WERI-Rb-1 (cell line): ENCODE measurements around the gene QKI.
"Not testable (repeated sequence)": the region's sequence is repeated elsewhere in the genome, so short reads cannot be mapped to it uniquely, and the experiment has no call there.

Source experiments
- DNase-seq: peaks from one replicate; pipeline ENCODE4 v3.0.0-alpha.2; 2020
- H3K27ac ChIP-seq: fragments of 250-450 bp; sonication (Bioruptor Pico); 2 replicates; pipeline ENCODE4 v1.5.1; 2020; ENCODE audit warnings: mild to moderate bottlenecking, moderate library complexity
- H3K27me3 ChIP-seq: fragments of 250-450 bp; sonication (Bioruptor Pico); 2 replicates; pipeline ENCODE4 v1.5.1; 2021; ENCODE audit warnings: mild to moderate bottlenecking, low read depth, moderate library complexity; ENCODE audit not compliant: insufficient read depth, severe bottlenecking
- H3K36me3 ChIP-seq: fragments of 250-450 bp; sonication (Bioruptor Pico); 2 replicates; pipeline ENCODE4 v1.5.1; 2020; ENCODE audit warnings: mild to moderate bottlenecking, moderate library complexity
- H3K4me3 ChIP-seq: 2 replicates; pipeline ENCODE4 v1.5.1; 2011; ENCODE audit warnings: low read depth, mild to moderate bottlenecking, control low read depth, low read length
- H3K9me3 ChIP-seq: fragments of 250-450 bp; sonication (Bioruptor Pico); 2 replicates; pipeline ENCODE4 v1.5.1; 2021; ENCODE audit warnings: mild to moderate bottlenecking, moderate library complexity; ENCODE audit not compliant: severe bottlenecking
- TF ChIP-seq, protein P1 (sequence below): IDR thresholded peaks from 2 replicates; pipeline ENCODE4 v1.5.1; 2011; ENCODE audit warnings: low read depth, mild to moderate bottlenecking, control low read depth, inconsistent platforms, low read length

The QKI gene

GRCh38 chr6:163474581-163474980 is 60.1 kb downstream of the QKI start:
- Histone ChIP-seq H3K4me3 (no peak overlapping the region), H3K36me3 (peaks cover 12% of the 10 kb centered on the region), H3K9me3 (peaks cover 13% of the 10 kb centered on the region), H3K27ac (no peak overlapping the region), H3K27me3 (no peaks in the 10 kb centered on the region)
- no peak for DNase-seq
- TF ChIP-seq, protein P1, sequence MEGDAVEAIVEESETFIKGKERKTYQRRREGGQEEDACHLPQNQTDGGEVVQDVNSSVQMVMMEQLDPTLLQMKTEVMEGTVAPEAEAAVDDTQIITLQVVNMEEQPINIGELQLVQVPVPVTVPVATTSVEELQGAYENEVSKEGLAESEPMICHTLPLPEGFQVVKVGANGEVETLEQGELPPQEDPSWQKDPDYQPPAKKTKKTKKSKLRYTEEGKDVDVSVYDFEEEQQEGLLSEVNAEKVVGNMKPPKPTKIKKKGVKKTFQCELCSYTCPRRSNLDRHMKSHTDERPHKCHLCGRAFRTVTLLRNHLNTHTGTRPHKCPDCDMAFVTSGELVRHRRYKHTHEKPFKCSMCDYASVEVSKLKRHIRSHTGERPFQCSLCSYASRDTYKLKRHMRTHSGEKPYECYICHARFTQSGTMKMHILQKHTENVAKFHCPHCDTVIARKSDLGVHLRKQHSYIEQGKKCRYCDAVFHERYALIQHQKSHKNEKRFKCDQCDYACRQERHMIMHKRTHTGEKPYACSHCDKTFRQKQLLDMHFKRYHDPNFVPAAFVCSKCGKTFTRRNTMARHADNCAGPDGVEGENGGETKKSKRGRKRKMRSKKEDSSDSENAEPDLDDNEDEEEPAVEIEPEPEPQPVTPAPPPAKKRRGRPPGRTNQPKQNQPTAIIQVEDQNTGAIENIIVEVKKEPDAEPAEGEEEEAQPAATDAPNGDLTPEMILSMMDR = no peak

- not testable (repeated sequence) for H3K9me3 ChIP-seq, H3K27me3 ChIP-seq, H3K27ac ChIP-seq, DNase-seq, H3K4me3 ChIP-seq
- H3K36me3 ChIP-seq = peaks cover 12% of the 10 kb centered on the region
Observed at GRCh38 chr6:163476946-163477345, 62.4 kb downstream of the QKI start.

DNA sequence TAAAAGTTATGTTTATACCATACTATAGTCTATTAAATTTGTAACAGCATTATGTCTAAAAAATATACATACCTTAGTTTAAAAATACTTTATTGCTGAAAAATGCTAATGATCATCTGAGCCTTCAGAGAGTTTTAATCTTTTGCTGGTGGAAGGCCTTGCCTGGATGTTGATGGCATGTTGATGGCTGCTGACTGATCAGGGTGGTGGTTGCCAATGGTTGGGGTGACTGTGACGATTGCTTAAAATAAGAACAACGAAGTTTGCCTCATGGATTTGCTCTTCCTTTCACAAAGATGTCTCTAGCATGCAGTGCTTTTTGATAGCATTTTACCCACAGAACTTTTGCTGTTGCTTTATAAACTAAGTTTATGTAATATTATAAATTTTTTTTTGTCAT is 68.6 kb downstream of the QKI start:
- Histone ChIP-seq H3K27ac (no peak overlapping the region), H3K27me3 (no peaks in the 10 kb centered on the region), H3K36me3 (peaks cover 12% of the 10 kb centered on the region), H3K4me3 (no peak overlapping the region), H3K9me3 (no peaks in the 10 kb centered on the region)
- DNase-seq = no peak
- TF ChIP-seq, protein P1 = no peak

GRCh38 chr6:163485388-163485851 is 70.9 kb downstream of the QKI start:
- TF ChIP-seq, protein P1 = no peak
- no peaks in the 10 kb centered on the region for H3K27me3 ChIP-seq
- H3K4me3 ChIP-seq = no peak overlapping the region
- H3K9me3 ChIP-seq = no peaks in the 10 kb centered on the region
- no peaks in the 10 kb centered on the region for H3K36me3 ChIP-seq
- no peak for DNase-seq
- no peak overlapping the region for H3K27ac ChIP-seq

- Histone ChIP-seq H3K27ac (no peak overlapping the region), H3K36me3 (no peaks in the 10 kb centered on the region), H3K27me3 (no peaks in the 10 kb centered on the region), H3K4me3 (no peak overlapping the region), H3K9me3 (no peaks in the 10 kb centered on the region)
- TF ChIP-seq, protein P1 = no peak
- DNase-seq = no peak
Observed at GRCh38 chr6:163486821-163487220, 72.3 kb downstream of the QKI start.

DNA sequence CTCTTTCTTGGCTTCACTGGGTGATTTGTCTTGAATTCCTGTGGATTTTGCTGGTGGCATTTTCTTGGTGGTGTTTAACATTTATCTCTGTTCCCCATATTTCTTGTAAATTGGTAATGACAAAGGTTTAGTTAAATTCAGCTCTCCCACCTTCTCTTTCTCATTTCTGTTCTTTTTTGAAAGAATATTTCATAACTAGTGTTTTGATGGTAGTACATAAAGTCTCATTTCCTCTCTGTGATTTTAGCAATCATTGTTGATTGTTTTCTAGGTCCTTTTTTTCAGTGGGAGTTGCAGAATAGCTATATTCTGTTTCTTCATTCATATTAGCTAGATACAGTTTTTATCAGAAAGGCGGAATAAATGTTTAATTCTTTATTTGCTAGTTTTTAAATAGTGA is 73.1 kb downstream of the QKI start:
- Histone ChIP-seq H3K27ac (no peak overlapping the region), H3K9me3 (no peaks in the 10 kb centered on the region), H3K4me3 (no peak overlapping the region), H3K27me3 (no peaks in the 10 kb centered on the region), H3K36me3 (no peaks in the 10 kb centered on the region)
- DNase-seq = no peak
- TF ChIP-seq, protein P1 = no peak
